ENCODE results near the gene COX6B1. TPM values are rescaled to one million over a fixed set of nuclear protein-coding genes. Genes with fewer than 3 reads are reported as not detected.

Gene COX6B1
- total RNA-seq, 1 donor from 2014 or later, result 575 TPM

DNA sequence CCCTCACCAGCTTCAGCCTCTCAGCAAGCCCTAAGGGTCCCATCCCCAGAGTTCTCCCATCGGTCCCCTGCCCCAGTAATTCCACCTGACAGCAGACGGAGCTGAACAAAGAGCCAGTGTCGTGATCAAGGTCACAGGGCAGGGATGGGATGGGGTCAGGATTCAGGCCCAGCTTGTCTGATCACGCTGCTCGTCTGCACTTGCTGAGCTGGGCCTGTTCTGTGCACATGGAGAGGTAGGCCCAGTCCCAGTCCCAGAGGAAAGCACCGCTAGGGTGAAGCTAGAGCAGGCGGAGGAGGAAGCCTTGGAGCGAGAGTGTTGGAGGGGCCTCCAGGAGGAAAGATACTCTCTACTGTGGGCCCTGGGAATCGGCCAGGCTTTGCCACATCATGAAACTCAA, 26.4 kb upstream of the COX6B1 start:
- DNase-seq (ENCODE audit: low read depth), result no peak
- no peak overlapping the region for H3K4me3 ChIP-seq (ENCODE audit: low read depth, low read length)
- TF ChIP-seq, protein P1, sequence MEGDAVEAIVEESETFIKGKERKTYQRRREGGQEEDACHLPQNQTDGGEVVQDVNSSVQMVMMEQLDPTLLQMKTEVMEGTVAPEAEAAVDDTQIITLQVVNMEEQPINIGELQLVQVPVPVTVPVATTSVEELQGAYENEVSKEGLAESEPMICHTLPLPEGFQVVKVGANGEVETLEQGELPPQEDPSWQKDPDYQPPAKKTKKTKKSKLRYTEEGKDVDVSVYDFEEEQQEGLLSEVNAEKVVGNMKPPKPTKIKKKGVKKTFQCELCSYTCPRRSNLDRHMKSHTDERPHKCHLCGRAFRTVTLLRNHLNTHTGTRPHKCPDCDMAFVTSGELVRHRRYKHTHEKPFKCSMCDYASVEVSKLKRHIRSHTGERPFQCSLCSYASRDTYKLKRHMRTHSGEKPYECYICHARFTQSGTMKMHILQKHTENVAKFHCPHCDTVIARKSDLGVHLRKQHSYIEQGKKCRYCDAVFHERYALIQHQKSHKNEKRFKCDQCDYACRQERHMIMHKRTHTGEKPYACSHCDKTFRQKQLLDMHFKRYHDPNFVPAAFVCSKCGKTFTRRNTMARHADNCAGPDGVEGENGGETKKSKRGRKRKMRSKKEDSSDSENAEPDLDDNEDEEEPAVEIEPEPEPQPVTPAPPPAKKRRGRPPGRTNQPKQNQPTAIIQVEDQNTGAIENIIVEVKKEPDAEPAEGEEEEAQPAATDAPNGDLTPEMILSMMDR (conservative IDR thresholded peaks at IDR 0.05; ENCODE audit: low read depth, low read length), result no peak

DNA sequence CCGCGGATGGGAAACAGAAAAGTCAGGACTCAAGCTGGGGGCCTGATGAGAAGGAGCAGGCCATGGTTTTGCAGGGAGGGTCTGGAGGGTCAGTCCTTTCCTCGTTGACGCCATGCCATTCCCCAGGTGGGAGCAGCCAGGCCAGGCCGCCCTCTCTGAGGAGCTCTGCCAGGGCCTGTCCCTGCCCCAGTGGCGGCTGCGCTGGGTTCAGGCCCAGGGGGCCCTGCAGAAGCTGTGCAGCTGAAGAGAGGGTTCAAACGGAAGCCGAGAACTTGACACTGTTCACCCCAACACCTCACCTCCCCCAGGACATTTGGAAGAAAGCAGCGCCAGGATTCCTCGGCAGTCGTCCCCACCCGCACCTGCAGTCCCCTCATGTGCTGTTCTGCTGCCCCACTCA, 25.4 kb upstream of the COX6B1 start:
- TF ChIP-seq, protein P1 (conservative IDR thresholded peaks at IDR 0.05; ENCODE audit: low read depth, low read length), result no peak
- DNase-seq (ENCODE audit: low read depth), result no peak
- H3K4me3 ChIP-seq (ENCODE audit: low read depth, low read length), result no peak overlapping the region

DNA sequence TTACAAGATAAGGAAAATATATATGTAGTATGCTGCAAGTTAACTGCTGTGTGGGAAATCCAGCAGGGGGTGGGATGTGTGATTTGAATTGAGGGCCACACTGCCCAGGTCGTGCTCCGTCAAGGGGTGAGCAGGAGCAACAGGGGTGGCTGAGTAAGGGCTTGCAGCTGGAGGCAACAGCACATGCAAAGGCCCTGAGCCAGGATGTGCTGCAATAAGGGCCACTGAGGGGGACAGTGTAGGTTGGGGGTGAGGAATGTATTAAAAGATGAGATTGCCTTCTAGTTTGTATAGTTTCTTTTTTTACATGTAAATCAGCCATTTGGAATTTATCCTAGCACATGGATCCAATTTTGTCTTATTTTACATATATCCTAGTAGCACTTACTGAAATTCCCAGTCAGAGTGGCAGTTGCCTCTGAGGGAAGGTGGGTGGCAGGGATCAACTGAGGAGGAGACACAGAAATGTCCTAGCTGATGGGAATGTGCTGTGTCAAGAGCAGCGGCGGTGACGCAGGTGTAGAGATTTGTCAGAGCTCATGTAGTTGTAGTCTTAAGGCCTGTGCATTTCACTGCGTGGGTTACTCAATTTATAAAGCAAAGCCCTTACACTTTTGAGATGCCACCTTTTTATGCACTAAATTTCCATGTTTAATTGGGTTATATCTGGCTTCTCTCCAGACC, 24.7 kb upstream of the COX6B1 start:
- H3K4me3 ChIP-seq (ENCODE audit: low read depth, low read length), result no peak overlapping the region
- no peak for DNase-seq (ENCODE audit: low read depth)
- TF ChIP-seq, protein P1 (conservative IDR thresholded peaks at IDR 0.05; ENCODE audit: low read depth, low read length), result no peak

DNA sequence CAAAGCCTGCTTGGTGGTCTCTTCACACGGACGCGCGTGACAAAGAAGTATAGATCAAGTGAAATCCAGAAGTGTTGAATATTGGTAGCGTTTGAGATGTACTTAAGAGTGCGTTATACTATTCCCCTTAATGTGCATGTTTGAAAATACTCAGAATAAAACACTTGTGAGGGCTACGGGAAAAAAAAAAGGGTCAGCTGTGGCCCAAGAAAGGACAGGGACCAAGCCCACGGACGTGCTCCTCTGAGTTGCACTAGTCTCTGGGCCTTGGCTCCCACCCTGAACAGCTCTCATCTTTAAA, 19.9 kb upstream of the COX6B1 start:
- H3K4me3 ChIP-seq (ENCODE audit: low read depth, low read length), result peak overlapping the region; percentile 100
- TF ChIP-seq, protein P1 (conservative IDR thresholded peaks at IDR 0.05; ENCODE audit: low read depth, low read length), result no peak
- DNase-seq (ENCODE audit: low read depth), result no peak

DNA sequence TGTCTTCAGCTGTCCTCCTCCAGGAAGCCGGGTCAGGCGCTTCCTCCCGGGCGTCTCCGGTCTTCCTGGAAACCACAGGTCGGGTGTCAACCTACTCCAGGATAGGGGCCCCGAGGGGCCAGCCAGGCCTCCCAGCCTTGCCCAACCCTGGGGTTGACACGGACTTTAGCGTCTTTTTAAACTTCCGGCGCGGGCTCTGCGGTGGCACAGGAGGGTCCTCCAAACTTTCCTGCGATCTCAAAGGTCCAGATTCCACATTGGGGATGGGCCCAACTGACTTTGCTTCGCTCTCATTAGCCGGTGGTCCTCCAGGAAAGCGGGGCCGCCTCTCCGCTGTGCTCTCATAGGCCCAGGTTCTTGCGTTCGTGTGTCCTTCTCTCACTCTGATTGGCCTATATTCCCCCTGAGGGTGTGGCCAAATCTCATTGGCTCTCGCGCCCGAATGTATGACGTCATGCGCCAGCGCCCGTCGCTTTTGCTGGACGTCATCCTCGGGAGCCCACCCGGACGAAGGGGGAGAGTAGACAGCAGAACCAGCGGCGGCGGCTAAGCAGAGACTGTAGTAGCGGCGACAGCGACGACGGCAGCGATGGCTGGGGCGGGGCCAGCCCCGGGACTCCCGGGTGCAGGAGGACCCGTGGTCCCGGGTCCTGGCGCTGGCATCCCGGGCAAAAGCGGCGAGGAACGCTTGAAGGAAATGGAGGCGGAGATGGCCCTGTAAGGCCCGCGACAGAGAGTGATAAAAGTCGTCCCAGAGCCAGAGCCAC, 19.4 kb upstream of the COX6B1 start, which contains the start of gene RBM42:
RBM42 (plus strand) TSS at position 472 of the 767 bp plus-strand sequence; CDS start at position 590, 118 bp downstream.
- H3K4me3 ChIP-seq (ENCODE audit: low read depth, low read length), result peak within 1 kb of the TSS; percentile 100
- TF ChIP-seq, protein P1 (conservative IDR thresholded peaks at IDR 0.05; ENCODE audit: low read depth, low read length), result no peak
- DNase-seq (ENCODE audit: low read depth), result peak; percentile 87

DNA sequence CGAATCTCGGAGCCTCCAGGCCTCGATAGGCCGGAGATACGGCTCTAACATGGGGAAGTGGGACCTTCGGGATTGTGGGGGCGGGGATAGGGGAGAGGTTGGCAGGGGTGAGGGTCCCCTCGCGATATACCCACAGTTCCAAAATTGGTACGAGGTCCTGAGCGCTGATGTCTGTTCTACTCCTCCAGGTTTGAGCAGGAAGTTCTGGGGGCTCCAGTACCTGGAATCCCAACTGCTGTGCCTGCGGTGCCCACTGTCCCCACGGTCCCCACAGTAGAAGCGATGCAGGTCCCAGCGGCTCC, 18.8 kb upstream of the COX6B1 start:
- no peak for DNase-seq (ENCODE audit: low read depth)
- H3K4me3 ChIP-seq (ENCODE audit: low read depth, low read length), result peak overlapping the region; percentile 100
- TF ChIP-seq, protein P1 (conservative IDR thresholded peaks at IDR 0.05; ENCODE audit: low read depth, low read length), result no peak

Data from epithelial cell of proximal tubule (primary cell).